Cardiac muscle cell (in vitro differentiated cells and primary cell): ENCODE data around the gene MIR17HG. TPM values are rescaled to one million over a fixed set of nuclear protein-coding genes. Genes with fewer than 3 reads are reported as not detected.

Experiments used
- DNase-seq, 2 donors: peaks; one replicate each; pipeline versions ENCODE4 v3.0.0 to v3.0.0-alpha.2; 2010 to 2017; ENCODE audit warnings: low read depth in 1 of 2, low spot score in 1 of 2
- H3K27ac ChIP-seq: fragments of 200-600 bp; sonication (generic); 2 replicates; pipeline ENCODE4 v1.5.1; 2016
- H3K27me3 ChIP-seq: fragments of 200-600 bp; sonication (generic); 2 replicates; pipeline ENCODE4 v1.6.0; 2016; ENCODE audit warnings: control low read depth
- H3K36me3 ChIP-seq: fragments of 200-600 bp; sonication (generic); 2 replicates; pipeline ENCODE4 v1.5.1; 2016; ENCODE audit warnings: control low read depth
- H3K4me1 ChIP-seq: fragments of 200-600 bp; sonication (generic); 2 replicates; pipeline ENCODE4 v1.8.1; 2017; ENCODE audit warnings: low read depth, mild to moderate bottlenecking, mixed run types
- H3K4me3 ChIP-seq: fragments of 200-600 bp; sonication (generic); 2 replicates; pipeline ENCODE4 v1.5.1; 2016; ENCODE audit warnings: mild to moderate bottlenecking
- H3K9me3 ChIP-seq: fragments of 200-600 bp; sonication (generic); 2 replicates; pipeline ENCODE4 v1.5.1; 2017; ENCODE audit warnings: low read depth, mild to moderate bottlenecking, control low read depth
- polyA plus RNA-seq: library from polyadenylated mRNA; unstranded; fragments of >200 nt; fragmentation: Nextera tagmentation; extraction: Ambion mirVana; gene quantifications from 2 replicates; pipeline ENCODE4 v1.2.1, GENCODE V29; 2016
- total RNA-seq: library from RNA; depleted of rRNA; stranded (reverse); fragments of >200 nt; gene quantifications from 2 replicates; pipeline ENCODE4 v1.2.3, GENCODE V29; 2016
- TF ChIP-seq, protein P1 (sequence below): IDR thresholded peaks from 2 replicates; pipeline ENCODE4 v1.5.1; 2012; ENCODE audit warnings: low read depth, mild to moderate bottlenecking, low read length

MIR17HG gene
- total and polyA plus RNA-seq, 2 experiments from 2014 or later = 1.5 to 13.1 TPM

DNA sequence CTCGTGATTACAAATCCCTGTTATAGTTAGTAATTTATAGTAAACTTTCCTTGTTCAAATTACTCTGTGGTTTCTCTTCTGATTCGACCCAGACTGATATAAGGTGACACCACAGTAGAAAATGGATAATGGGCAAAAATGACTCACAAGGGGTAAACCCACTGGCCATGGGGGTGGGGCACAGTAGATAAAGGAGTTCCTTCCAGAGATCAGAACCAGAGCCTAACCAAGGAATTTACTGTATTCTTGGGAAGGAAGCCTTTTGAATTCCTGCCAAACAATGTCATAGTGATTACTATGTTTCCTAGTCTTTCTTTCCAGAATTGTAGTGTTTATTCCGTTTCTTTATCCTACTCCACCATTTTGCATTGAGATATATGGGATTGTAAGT, 21.9 kb downstream of the MIR17HG start:
- Histone ChIP-seq H3K27me3 (no peaks in the 10 kb centered on the region), H3K36me3 (no peaks in the 10 kb centered on the region), H3K4me1 (peaks cover 3% of the 10 kb centered on the region), H3K4me3 (no peak overlapping the region), H3K9me3 (no peaks in the 10 kb centered on the region), H3K27ac (no peak overlapping the region)
- TF ChIP-seq, protein P1, sequence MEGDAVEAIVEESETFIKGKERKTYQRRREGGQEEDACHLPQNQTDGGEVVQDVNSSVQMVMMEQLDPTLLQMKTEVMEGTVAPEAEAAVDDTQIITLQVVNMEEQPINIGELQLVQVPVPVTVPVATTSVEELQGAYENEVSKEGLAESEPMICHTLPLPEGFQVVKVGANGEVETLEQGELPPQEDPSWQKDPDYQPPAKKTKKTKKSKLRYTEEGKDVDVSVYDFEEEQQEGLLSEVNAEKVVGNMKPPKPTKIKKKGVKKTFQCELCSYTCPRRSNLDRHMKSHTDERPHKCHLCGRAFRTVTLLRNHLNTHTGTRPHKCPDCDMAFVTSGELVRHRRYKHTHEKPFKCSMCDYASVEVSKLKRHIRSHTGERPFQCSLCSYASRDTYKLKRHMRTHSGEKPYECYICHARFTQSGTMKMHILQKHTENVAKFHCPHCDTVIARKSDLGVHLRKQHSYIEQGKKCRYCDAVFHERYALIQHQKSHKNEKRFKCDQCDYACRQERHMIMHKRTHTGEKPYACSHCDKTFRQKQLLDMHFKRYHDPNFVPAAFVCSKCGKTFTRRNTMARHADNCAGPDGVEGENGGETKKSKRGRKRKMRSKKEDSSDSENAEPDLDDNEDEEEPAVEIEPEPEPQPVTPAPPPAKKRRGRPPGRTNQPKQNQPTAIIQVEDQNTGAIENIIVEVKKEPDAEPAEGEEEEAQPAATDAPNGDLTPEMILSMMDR = no peak
- DNase-seq = peak in 1 of 2 donors; percentile 78

DNA sequence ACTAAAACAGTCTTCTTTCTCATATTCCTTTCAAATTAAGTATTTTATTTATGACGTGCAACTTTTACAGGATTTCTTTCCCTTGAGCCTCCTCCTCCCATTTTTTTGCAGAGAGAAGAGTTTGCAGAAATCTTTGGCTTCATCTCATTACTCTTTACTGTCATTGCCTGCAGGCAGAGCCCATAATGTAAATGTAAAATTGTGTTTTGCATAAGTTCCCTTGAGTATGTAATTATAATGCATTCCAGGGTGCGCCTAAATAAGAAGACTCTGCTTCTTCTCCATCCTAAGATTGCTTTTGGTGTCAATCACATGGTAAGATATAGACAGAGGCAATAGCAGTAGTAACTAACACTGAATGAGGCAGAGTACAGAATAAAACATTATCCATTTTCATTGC, 23.0 kb downstream of the MIR17HG start:
- no peak overlapping the region for H3K27ac ChIP-seq
- TF ChIP-seq, protein P1 = no peak
- H3K9me3 ChIP-seq = no peaks in the 10 kb centered on the region
- no peaks in the 10 kb centered on the region for H3K36me3 ChIP-seq
- H3K27me3 ChIP-seq = no peaks in the 10 kb centered on the region
- DNase-seq = no peak
- H3K4me1 ChIP-seq = peaks cover 3% of the 10 kb centered on the region
- H3K4me3 ChIP-seq = no peak overlapping the region

GRCh38 chr13:91372911-91373310, 25.4 kb downstream of the MIR17HG start:
- no peak for DNase-seq
- TF ChIP-seq, protein P1 = no peak
- Histone ChIP-seq H3K36me3 (no peaks in the 10 kb centered on the region), H3K9me3 (no peaks in the 10 kb centered on the region), H3K4me3 (no peak overlapping the region), H3K4me1 (peaks cover 3% of the 10 kb centered on the region), H3K27ac (no peak overlapping the region), H3K27me3 (no peaks in the 10 kb centered on the region)

DNA sequence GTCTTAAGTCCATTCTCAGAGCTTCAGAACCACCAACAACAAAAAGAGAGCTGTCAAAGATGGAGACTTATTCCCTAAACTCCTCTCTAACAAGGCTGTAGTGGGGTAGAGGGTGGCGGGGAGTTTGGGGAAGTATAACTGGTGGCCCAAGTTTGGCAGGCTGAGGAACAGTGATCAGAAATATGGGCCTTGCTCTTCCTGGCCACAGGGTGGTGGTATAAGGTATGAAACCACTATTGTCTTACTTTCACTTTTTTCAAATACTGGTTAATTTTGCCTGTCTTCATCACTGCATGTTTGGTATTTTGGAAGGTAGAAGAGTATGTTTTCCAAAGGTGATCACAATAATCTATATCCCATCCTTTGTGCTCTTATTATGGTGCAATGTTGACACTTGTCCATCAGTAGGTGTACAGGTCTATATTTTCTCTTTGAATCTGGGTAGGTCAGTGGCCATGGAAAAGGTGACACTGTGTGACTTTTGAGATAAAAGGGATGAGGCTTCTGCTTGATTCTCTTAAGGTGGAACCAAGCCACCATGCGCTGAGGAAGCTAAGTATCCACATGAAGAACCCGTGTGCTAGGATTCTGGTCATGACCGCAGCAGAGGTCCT, 27.7 kb downstream of the MIR17HG start:
- Histone ChIP-seq H3K27me3 (no peaks in the 10 kb centered on the region), H3K4me1 (no peaks in the 10 kb centered on the region), H3K27ac (no peak overlapping the region), H3K9me3 (no peaks in the 10 kb centered on the region), H3K36me3 (no peaks in the 10 kb centered on the region), H3K4me3 (no peak overlapping the region)
- TF ChIP-seq, protein P1 = peak; percentile 62
- DNase-seq = peak in 1 of 2 donors; percentile 35

DNA sequence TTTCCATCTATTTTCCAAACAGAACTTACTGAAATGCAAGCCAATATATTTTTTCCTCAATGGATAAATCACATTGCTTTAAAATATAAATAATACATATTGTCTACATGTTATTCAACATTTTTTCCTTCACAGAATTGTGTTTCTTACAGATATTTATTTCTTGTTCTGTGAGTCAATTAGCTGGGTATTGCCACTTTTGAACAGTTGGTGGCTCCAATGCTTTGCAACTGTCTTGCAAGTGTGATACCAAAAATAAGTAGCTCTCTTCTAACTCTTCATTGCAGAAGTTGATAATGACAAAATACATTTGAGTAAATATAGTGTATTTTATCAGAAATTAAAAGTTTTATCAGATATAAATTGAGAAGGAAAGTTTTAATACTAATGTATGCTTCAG, 33.9 kb downstream of the MIR17HG start:
- DNase-seq = peak; percentile 36 to 40
- no peaks in the 10 kb centered on the region for H3K9me3 ChIP-seq
- H3K27me3 ChIP-seq = no peaks in the 10 kb centered on the region

More for the DNA sequence above, 33.9 kb downstream of the MIR17HG start:
- TF ChIP-seq, protein P1 = peak; percentile 45
- H3K4me3 ChIP-seq = no peak overlapping the region
- H3K4me1 ChIP-seq = no peaks in the 10 kb centered on the region
- H3K27ac ChIP-seq = no peak overlapping the region
- H3K36me3 ChIP-seq = no peaks in the 10 kb centered on the region
